K562 (cell line): Measurements from ENCODE around the gene SNX19.

Experiments used
- DPF2 ChIP-seq: fragments of 450-650 bp; IDR thresholded peaks from 2 replicates; pipeline ENCODE4 v1.6.1; 2016
- HDAC2 ChIP-seq: fragments of 450-650 bp; IDR thresholded peaks from 2 replicates; pipeline ENCODE4 v1.6.1; 2016; ENCODE audit warnings: mild to moderate bottlenecking
- MXI1 ChIP-seq: IDR thresholded peaks from 2 replicates; pipeline ENCODE4 v1.6.1; 2011; ENCODE audit warnings: low read depth, mild to moderate bottlenecking, improper control_type of control experiment, low read length
- POLR2AphosphoS5 ChIP-seq: IDR thresholded peaks from 2 replicates; pipeline ENCODE4 v1.6.1; 2011; ENCODE audit warnings: mild to moderate bottlenecking, low read depth, low read length, moderate library complexity; ENCODE audit not compliant: control insufficient read depth, insufficient read depth
- RCOR1 ChIP-seq, 2 experiments: IDR thresholded peaks; 2 replicates each; pipeline ENCODE4 v1.6.1; 2012; ENCODE audit warnings: low read depth in 2 of 2, low read length in 2 of 2, borderline replicate concordance in 1 of 2, improper control_type of control experiment in 1 of 2
- RFX5 ChIP-seq: IDR thresholded peaks from 2 replicates; pipeline ENCODE4 v1.6.1; 2011; ENCODE audit warnings: low read depth, mild to moderate bottlenecking, improper control_type of control experiment, low read length
- RHOXF2B ChIP-seq: fragments of 250-450 bp; sonication (Bioruptor Pico); conservative IDR thresholded peaks from 2 replicates; pipeline ENCODE4 v1.5.1; 2021
- TAF1 ChIP-seq: IDR thresholded peaks from 2 replicates; pipeline ENCODE4 v1.6.1; 2011; ENCODE audit warnings: mild to moderate bottlenecking, low read length, moderate library complexity; ENCODE audit not compliant: insufficient read depth, control insufficient read depth, severe bottlenecking; ENCODE audit errors: extremely low read depth
- ZBTB8A ChIP-seq: fragments of 450-650 bp; IDR thresholded peaks from 2 replicates; pipeline ENCODE4 v1.6.1; 2018; ENCODE audit warnings: mild to moderate bottlenecking, moderate library complexity; ENCODE audit not compliant: partially characterized antibody
- TF ChIP-seq, protein P1 (sequence below): fragments of 450-650 bp; IDR thresholded peaks from 2 replicates; pipeline ENCODE4 v1.6.1; 2018; ENCODE audit warnings: mild to moderate bottlenecking, low read depth; ENCODE audit not compliant: partially characterized antibody
- TF ChIP-seq, protein P2 (sequence below): fragments of 450-650 bp; IDR thresholded peaks from 2 replicates; pipeline ENCODE4 v1.6.1; 2017; ENCODE audit warnings: antibody characterized with exemption, mild to moderate bottlenecking
- TF ChIP-seq, protein P3 (sequence below): sonication (generic); formaldehyde crosslinking; IDR thresholded peaks from 2 replicates; pipeline ENCODE4 v1.8.0; 2022; ENCODE audit warnings: mild to moderate bottlenecking, low read depth, missing genetic modification reagents
- TF ChIP-seq, protein P4 (sequence below), 3 experiments: IDR thresholded peaks in 2 of 3; conservative IDR thresholded peaks in 1 of 3; 2 replicates each; pipeline ENCODE4 v1.5.1; 2011 to 2012; ENCODE audit warnings: low read length in 3 of 3, mild to moderate bottlenecking in 3 of 3, control low read depth in 2 of 3, improper control_type of control experiment in 1 of 3, inconsistent platforms in 1 of 3, low read depth in 1 of 3, mixed read lengths in 1 of 3, moderate library complexity in 1 of 3; ENCODE audit not compliant: insufficient read depth in 2 of 3

DNA sequence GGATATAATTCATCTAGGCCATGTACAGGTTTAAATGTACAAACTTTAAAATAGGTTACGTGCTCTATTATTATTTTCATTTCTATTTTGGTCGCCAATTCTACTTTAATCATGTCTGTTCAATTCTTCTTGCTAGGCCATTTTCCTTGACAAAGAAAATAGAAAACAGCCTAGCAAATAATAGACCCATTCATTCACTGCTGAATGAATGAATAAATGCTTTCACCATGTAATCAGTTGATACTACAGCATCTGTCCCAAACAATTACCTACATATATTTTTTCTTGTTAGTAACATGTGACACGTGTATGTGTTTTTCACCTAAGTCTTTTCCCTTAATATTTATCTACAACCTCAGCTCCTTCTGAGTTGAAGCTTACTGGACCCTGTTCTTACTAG, 27.5 kb downstream of the SNX19 start:
- TF ChIP-seq, protein P1, sequence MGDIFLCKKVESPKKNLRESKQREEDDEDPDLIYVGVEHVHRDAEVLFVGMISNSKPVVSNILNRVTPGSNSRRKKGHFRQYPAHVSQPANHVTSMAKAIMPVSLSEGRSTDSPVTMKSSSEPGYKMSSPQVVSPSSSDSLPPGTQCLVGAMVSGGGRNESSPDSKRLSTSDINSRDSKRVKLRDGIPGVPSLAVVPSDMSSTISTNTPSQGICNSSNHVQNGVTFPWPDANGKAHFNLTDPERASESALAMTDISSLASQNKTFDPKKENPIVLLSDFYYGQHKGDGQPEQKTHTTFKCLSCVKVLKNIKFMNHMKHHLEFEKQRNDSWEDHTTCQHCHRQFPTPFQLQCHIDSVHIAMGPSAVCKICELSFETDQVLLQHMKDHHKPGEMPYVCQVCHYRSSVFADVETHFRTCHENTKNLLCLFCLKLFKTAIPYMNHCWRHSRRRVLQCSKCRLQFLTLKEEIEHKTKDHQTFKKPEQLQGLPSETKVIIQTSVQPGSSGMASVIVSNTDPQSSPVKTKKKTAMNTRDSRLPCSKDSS: no peak
- TF ChIP-seq, protein P2, sequence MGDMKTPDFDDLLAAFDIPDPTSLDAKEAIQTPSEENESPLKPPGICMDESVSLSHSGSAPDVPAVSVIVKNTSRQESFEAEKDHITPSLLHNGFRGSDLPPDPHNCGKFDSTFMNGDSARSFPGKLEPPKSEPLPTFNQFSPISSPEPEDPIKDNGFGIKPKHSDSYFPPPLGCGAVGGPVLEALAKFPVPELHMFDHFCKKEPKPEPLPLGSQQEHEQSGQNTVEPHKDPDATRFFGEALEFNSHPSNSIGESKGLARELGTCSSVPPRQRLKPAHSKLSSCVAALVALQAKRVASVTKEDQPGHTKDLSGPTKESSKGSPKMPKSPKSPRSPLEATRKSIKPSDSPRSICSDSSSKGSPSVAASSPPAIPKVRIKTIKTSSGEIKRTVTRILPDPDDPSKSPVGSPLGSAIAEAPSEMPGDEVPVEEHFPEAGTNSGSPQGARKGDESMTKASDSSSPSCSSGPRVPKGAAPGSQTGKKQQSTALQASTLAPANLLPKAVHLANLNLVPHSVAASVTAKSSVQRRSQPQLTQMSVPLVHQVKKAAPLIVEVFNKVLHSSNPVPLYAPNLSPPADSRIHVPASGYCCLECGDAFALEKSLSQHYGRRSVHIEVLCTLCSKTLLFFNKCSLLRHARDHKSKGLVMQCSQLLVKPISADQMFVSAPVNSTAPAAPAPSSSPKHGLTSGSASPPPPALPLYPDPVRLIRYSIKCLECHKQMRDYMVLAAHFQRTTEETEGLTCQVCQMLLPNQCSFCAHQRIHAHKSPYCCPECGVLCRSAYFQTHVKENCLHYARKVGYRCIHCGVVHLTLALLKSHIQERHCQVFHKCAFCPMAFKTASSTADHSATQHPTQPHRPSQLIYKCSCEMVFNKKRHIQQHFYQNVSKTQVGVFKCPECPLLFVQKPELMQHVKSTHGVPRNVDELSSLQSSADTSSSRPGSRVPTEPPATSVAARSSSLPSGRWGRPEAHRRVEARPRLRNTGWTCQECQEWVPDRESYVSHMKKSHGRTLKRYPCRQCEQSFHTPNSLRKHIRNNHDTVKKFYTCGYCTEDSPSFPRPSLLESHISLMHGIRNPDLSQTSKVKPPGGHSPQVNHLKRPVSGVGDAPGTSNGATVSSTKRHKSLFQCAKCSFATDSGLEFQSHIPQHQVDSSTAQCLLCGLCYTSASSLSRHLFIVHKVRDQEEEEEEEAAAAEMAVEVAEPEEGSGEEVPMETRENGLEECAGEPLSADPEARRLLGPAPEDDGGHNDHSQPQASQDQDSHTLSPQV: no peak
- TF ChIP-seq DPF2: no peak
- TF ChIP-seq TAF1: no peak
- no peak for TF ChIP-seq MXI1
- TF ChIP-seq, protein P3, sequence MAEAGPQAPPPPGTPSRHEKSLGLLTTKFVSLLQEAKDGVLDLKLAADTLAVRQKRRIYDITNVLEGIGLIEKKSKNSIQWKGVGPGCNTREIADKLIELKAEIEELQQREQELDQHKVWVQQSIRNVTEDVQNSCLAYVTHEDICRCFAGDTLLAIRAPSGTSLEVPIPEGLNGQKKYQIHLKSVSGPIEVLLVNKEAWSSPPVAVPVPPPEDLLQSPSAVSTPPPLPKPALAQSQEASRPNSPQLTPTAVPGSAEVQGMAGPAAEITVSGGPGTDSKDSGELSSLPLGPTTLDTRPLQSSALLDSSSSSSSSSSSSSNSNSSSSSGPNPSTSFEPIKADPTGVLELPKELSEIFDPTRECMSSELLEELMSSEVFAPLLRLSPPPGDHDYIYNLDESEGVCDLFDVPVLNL: no peak
- no peak for TF ChIP-seq RFX5
- no peak for TF ChIP-seq ZBTB8A
- TF ChIP-seq POLR2AphosphoS5: no peak
- TF ChIP-seq, protein P4, sequence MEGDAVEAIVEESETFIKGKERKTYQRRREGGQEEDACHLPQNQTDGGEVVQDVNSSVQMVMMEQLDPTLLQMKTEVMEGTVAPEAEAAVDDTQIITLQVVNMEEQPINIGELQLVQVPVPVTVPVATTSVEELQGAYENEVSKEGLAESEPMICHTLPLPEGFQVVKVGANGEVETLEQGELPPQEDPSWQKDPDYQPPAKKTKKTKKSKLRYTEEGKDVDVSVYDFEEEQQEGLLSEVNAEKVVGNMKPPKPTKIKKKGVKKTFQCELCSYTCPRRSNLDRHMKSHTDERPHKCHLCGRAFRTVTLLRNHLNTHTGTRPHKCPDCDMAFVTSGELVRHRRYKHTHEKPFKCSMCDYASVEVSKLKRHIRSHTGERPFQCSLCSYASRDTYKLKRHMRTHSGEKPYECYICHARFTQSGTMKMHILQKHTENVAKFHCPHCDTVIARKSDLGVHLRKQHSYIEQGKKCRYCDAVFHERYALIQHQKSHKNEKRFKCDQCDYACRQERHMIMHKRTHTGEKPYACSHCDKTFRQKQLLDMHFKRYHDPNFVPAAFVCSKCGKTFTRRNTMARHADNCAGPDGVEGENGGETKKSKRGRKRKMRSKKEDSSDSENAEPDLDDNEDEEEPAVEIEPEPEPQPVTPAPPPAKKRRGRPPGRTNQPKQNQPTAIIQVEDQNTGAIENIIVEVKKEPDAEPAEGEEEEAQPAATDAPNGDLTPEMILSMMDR (IDR thresholded peaks at IDR 0.05 in 2 of 3, conservative IDR thresholded peaks at IDR 0.05 in 1 of 3; ENCODE audit: insufficient read depth in 2 of 3, low read depth in 1 of 3, low read length in 3 of 3): no peak
- no peak for TF ChIP-seq RHOXF2B (CRISPR knock-in tag)
- no peak for TF ChIP-seq RCOR1 (IDR thresholded peaks at IDR 0.05; ENCODE audit: borderline replicate concordance in 1 of 2, low read depth in 2 of 2, low read length in 2 of 2)
- no peak for TF ChIP-seq HDAC2
